Tibial artery (tissue), 4 donors: ENCODE results near the gene MAMDC2.

ENCODE experiments used
- DNase-seq, 2 donors: peaks; one replicate each; pipeline ENCODE4 v3.0.0-alpha.2; 2019
- H3K27ac ChIP-seq, 2 donors: fragments of 200-600 bp; sonication (generic) in 1 of 2; 1 replicate in 1 of 2; 2 replicates in 1 of 2; pipeline ENCODE4 v1.5.1; 2018 to 2019; ENCODE audit warnings: mild to moderate bottlenecking in 1 of 2
- H3K27me3 ChIP-seq, 2 donors: fragments of 200-600 bp; sonication (generic) in 1 of 2; one replicate each; pipeline versions ENCODE4 v1.5.1 to v1.6.0; 2016 to 2019
- H3K36me3 ChIP-seq, 3 donors: fragments of 200-600 bp; sonication (generic) in 2 of 3; one replicate each; pipeline ENCODE4 v1.5.1; 2016 to 2019; ENCODE audit warnings: mild to moderate bottlenecking in 2 of 3
- H3K4me1 ChIP-seq, 4 donors: fragments of 200-600 bp; sonication (generic) in 2 of 4; 1 replicate in 3 of 4; 2 replicates in 1 of 4; pipeline ENCODE4 v1.5.1; 2016 to 2019
- H3K4me3 ChIP-seq, 2 donors: fragments of 200-600 bp; sonication (generic) in 1 of 2; 1 replicate in 1 of 2; 2 replicates in 1 of 2; pipeline ENCODE4 v1.5.1; 2018 to 2019; ENCODE audit warnings: mild to moderate bottlenecking in 2 of 2
- H3K9me3 ChIP-seq, 3 donors: fragments of 200-600 bp; sonication (generic) in 1 of 3; one replicate each; pipeline ENCODE4 v1.5.1; 2016 to 2019
- intact Hi-C: fragments of 100-400 bp; cut with DNase I; formaldehyde crosslinking; loops from one replicate; pipeline ENCODE4 v1.15.0; 2023; ENCODE audit warnings: low total_unique reads
- TF ChIP-seq, protein P1 (sequence below), 2 experiments: fragments of 200-600 bp in 1 of 2; fragments of 450-650 bp in 1 of 2; IDR thresholded peaks; one replicate each; pipeline ENCODE4 v1.5.1; 2017 to 2019; ENCODE audit warnings: antibody characterized with exemption in 2 of 2, mild to moderate bottlenecking in 1 of 2, moderate library complexity in 1 of 2

MAMDC2 gene

DNA sequence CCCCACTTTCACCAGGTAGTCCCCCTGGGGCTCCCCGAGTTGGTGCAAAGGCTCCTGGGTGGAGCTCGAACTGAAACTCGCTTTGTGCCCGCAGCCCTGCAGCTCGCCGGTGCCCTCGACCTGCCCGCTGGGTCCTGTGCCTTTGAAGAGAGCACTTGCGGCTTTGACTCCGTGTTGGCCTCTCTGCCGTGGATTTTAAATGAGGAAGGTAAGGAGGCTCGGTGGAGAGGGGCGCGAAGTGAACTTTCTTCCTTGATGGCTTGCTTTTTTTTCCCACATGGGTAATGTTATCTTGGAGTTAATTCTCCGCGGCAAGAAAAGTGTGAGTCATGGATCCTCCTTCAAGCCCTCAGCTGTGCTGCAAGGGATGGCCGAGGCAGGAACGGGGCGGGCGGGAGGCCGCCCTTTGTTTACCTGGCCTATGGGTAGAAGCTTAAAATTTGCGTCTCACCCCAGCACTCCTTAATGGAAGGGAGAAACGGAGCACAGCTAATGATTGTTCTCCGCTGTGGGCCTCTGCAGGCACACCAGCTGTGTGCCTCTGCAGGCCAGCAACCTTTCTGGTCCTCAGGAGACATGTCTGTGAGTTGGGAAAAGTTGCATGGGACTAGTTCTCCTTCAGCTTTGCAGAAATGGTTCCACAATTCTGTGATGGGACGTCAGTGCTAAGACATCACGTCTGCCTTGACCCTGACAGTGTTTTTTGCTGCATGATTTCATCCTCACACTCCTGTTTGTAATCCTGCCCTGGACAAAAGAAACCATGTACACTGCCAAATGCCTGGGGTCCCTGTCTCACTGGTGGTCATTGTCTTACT lies 1.1 kb downstream of the MAMDC2 start:
- peak in 1 of 2 donors; percentile 79 for DNase-seq
- Histone ChIP-seq H3K36me3 (no peaks in the 10 kb centered on the region), H3K27ac (peak overlapping the region; percentile 86 to 89), H3K4me3 (peak overlapping the region; percentile 77 to 82), H3K9me3 (no peaks in the 10 kb centered on the region), H3K4me1 (peaks cover 0 to 67% (median 49%) of the 10 kb centered on the region in 4 donors), H3K27me3 (no peaks in the 10 kb centered on the region)
- intact Hi-C loops = loop anchor here (10.0 kb wide), 2 partner anchors 70 to 560 kb away; no protein-coding TSS in a partner anchor
- TF ChIP-seq, protein P1, sequence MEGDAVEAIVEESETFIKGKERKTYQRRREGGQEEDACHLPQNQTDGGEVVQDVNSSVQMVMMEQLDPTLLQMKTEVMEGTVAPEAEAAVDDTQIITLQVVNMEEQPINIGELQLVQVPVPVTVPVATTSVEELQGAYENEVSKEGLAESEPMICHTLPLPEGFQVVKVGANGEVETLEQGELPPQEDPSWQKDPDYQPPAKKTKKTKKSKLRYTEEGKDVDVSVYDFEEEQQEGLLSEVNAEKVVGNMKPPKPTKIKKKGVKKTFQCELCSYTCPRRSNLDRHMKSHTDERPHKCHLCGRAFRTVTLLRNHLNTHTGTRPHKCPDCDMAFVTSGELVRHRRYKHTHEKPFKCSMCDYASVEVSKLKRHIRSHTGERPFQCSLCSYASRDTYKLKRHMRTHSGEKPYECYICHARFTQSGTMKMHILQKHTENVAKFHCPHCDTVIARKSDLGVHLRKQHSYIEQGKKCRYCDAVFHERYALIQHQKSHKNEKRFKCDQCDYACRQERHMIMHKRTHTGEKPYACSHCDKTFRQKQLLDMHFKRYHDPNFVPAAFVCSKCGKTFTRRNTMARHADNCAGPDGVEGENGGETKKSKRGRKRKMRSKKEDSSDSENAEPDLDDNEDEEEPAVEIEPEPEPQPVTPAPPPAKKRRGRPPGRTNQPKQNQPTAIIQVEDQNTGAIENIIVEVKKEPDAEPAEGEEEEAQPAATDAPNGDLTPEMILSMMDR (IDR thresholded peaks at IDR 0.05) = no peak

DNA sequence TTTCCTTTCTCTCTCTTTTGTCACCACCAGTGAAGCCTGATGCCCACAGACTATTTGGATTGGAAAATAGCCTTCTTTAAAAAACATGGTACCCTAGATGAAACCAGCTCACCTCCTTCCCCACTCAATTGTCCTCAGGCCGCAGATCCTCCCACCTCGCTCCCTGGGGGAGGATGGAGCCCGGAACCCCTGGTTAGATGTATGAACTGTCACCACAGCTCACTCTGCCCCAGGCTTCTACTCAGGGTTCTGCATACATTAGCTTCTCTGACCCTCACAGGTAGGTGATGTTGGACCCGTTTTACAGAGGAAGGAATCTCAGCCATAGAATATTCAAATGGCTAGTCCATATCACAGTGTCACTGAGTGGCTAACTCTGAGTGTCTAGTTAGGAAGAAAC lies 1.8 kb downstream of the MAMDC2 start:
- Histone ChIP-seq H3K27me3 (no peaks in the 10 kb centered on the region), H3K4me1 (peaks cover 0 to 74% (median 55%) of the 10 kb centered on the region in 4 donors), H3K9me3 (no peaks in the 10 kb centered on the region), H3K36me3 (no peaks in the 10 kb centered on the region), H3K27ac (peak overlapping the region; percentile 86 to 89), H3K4me3 (peak overlapping the region; percentile 77 to 82)
- intact Hi-C loops = loop anchor here (10.0 kb wide), 2 partner anchors 71 to 559 kb away; no protein-coding TSS in a partner anchor
- TF ChIP-seq, protein P1 (IDR thresholded peaks at IDR 0.05) = no peak
- DNase-seq = no peak

DNA sequence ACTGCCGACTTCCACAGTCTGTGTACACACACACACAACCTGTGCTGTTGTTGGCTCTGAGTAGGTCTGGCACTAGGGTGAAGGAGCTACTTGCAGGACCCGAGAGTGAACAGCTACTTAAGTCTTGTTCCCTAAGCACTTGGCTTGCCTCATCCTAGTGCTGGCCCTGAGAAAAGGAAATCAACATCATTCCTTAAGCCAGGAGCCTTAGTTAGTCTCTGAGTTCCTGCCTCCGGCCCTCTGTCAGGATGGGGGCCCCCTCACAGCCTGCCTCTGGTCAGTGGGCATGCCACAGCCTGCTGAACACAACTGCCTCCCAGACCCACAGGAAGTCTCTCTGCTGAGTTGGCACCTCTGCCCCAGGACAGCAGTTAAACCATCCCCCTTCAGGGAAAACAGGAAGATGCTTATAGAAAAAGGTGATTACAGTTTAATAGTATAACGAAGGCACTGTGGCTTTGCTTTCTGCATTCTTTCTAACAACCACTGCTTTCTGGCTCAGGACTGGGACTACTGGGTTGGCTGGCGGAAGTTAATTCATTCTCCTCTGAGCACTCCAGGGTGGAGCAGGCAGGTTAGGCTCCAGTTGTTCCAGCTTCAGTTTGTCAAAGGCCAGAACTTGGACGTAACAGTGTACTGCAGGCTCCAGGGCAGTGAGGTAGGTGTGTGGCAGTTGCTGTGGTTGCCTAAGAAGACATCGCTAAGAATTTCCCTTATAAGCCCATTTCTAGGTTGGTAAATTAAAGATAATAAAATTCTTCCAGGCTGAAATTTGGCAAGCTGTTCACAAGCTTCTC lies 2.8 kb downstream of the MAMDC2 start:
- peak; percentile 52 to 72 for DNase-seq
- Histone ChIP-seq H3K4me3 (peak overlapping the region; percentile 77 to 82), H3K27ac (peak overlapping the region; percentile 86 to 89), H3K9me3 (no peaks in the 10 kb centered on the region), H3K36me3 (no peaks in the 10 kb centered on the region), H3K4me1 (peaks cover 0 to 84% (median 64%) of the 10 kb centered on the region in 4 donors), H3K27me3 (no peaks in the 10 kb centered on the region)
- intact Hi-C loops = loop anchor here (10.0 kb wide), 2 partner anchors 72 to 558 kb away; no protein-coding TSS in a partner anchor
- TF ChIP-seq, protein P1 (IDR thresholded peaks at IDR 0.05) = no peak

DNA sequence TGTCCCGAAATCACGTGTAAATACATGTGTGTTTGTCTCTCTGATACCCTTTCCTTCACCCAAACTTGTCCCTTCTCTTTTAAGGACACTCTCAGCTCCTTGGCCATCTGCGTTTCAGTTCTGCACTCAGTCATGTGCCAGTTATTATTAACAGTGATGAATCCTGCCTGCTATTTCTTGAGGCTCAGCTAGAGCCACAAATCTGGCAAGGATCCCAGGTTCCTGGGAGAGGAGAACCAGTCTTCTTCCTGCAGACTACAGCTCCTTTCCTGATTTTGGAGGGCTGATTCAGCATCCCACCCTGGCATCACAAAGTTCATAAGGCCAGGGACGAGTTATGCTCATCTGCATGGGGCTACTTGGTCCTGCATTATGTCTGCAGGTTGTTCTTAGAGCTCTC lies 5.6 kb downstream of the MAMDC2 start:
- H3K4me1 ChIP-seq = peaks cover 0 to 97% (median 73%) of the 10 kb centered on the region in 4 donors
- intact Hi-C loops = loop anchor here (10.0 kb wide), 2 partner anchors 74 to 556 kb away; no protein-coding TSS in a partner anchor
- H3K27me3 ChIP-seq = no peaks in the 10 kb centered on the region
- peak overlapping the region; percentile 86 to 89 for H3K27ac ChIP-seq
- H3K4me3 ChIP-seq = no peak overlapping the region
- no peaks in the 10 kb centered on the region for H3K36me3 ChIP-seq
- TF ChIP-seq, protein P1 (IDR thresholded peaks at IDR 0.05) = no peak
- peak; percentile 93 to 95 for DNase-seq
- H3K9me3 ChIP-seq = no peaks in the 10 kb centered on the region

DNA sequence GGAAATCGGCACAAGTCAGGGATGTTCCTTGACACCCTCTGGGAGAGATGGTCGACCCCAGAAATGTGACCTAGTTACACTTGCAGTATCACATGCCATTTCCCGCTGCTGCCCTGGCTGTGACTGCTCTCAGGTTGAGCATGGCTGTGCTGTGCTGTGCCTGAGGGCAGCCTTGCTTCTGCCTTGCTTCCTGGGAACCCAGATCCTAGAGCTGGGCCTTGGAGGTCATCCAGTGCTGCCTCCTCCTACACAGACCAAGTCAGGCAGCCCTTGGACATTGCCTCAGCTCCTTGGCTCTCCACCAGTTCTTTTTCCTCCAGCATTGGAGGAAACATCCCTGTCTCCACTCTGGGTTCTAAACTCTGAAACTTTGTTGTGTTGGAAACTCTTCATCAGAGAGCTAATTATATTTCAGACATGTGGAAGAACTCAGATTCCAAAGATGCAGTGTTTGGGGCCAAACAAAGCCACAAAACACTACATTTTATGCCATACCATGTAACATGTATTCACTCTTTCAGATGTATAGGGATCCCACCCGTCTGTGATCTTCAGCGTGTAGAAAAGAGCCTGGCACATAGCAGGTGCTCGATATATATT lies 6.1 kb downstream of the MAMDC2 start:
- TF ChIP-seq, protein P1 (IDR thresholded peaks at IDR 0.05) = no peak
- Histone ChIP-seq H3K4me1 (peaks cover 0 to 100% (median 75%) of the 10 kb centered on the region in 4 donors), H3K27me3 (no peaks in the 10 kb centered on the region), H3K36me3 (no peaks in the 10 kb centered on the region), H3K9me3 (no peaks in the 10 kb centered on the region), H3K4me3 (no peak overlapping the region), H3K27ac (peak overlapping the region; percentile 86 to 89)
- peak; percentile 97 for DNase-seq
- intact Hi-C loops = loop anchor here (10.0 kb wide), 2 partner anchors 75 to 555 kb away; no protein-coding TSS in a partner anchor
